Ecto neural progenitor cell (in vitro differentiated cells): Measurements from ENCODE around the gene CENATAC.
"Not testable (repeated sequence)": the region's sequence is repeated elsewhere in the genome, so short reads cannot be mapped to it uniquely, and the experiment has no call there.

Experiments used
- DNase-seq: peaks from one replicate; pipeline ENCODE4 v3.0.0-alpha.2; 2018; ENCODE audit warnings: low spot score

Gene CENATAC

DNA sequence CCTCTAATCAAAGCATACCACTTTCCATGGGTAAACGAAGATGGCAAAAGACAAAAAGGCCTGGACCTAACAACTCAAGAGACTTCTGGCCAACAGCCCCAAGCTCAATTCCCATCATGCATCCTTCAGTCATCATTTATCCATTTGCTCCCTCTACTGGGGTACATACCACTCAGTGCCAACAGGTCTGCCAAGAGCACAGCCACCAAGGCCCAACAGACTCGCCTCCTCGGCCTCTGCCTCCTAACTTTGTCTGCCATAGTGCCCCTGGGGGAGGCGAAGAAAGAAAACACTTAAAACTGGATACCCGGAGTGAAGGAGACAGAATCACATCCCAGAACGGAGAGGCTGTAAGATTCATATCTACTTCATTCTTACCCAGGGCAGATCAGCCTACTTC is 58.0 kb downstream of the CENATAC start:
- no peak for DNase-seq

DNA sequence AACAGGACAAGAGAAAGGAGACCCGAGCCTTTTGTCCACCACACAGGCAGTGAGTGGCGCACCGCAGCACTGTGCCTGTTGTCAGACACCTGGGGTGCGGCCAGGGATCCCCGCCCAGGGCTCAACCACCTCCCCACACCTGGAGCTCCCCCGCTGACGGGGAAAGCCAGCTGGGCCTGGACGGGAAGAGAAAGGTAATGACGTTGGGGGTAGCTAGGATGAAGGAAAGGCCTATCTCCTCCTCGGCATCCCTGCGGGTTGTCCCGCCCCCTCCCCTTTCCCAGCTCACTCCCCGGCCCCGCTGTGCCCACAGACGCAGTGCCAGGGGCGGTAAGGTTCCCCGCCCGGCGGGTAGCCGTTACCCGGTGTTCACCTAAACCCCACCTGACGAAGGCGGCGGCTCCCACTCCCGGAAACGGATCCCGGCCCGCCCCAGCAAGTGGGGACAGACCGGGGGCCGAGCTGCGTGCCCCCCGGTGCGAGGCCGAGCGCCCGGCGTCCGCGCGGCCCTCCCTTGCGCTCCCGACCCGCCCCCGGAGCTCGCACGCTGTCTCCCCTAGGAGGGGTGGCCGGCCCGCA is 58.6 kb downstream of the CENATAC start:
- DNase-seq: no peak

DNA sequence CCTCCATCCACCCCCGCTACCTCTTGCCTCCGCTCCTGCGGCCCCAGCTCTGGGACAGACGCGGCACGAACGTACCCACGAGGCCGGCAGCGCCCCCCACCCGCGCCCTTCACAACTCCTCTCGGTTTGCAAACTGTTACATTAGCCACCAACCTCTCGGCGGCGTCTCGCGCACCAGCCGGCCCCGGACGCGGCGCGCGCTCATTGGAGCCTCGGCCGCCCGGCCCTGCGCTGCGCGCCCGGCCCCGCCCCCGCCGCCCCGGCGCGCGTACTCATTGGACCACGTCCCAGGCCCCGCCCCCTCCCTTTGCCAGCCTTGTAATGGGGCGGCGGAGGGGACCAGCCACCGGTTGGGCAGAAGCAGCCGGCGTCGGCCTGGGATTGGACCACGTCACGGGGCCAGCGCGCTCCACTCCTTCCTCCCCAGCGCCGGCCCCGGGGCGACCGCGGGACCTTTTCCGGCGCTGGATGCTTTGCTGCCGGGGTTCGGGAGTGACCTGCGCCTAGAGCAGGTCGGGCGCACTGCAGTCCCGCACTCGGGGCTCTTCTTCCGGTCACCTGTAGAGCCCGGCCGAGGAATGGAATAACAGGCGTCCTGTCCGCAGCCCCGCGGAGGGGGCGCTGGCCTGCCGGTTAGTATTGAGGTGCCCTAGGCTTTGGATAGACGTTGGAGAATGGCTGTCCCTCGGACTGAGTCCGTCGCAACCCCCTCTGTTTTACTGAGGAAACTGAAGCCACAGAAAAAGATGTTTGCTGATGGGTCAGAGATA is 59.2 kb downstream of the CENATAC start, which contains the start of gene HYOU1:
Gene HYOU1 (minus strand): TSS at position 206 of the 770 bp plus-strand sequence. CDS start 1,045 bp downstream, outside the sequence.
- DNase-seq: peak; percentile 99

DNA sequence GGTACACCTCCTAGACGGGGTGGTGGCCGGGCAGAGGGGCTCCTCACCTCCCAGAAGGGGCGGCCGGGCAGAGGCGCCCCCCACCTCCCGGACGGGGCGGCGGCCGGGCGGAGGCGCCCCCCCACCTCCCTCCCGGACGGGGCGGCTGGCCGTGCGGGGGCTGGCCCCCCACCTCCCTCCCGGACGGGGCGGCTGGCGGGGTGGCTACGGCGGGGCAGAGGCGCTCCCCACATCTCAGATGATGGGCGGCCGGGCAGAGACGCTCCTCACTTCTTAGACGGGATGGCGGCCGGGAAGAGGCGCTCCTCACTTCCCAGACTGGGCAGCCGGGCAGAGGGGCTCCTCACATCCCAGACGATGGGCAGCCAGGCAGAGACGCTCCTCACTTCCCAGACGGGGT is 61.2 kb downstream of the CENATAC start:
- not testable (repeated sequence) for DNase-seq

DNA sequence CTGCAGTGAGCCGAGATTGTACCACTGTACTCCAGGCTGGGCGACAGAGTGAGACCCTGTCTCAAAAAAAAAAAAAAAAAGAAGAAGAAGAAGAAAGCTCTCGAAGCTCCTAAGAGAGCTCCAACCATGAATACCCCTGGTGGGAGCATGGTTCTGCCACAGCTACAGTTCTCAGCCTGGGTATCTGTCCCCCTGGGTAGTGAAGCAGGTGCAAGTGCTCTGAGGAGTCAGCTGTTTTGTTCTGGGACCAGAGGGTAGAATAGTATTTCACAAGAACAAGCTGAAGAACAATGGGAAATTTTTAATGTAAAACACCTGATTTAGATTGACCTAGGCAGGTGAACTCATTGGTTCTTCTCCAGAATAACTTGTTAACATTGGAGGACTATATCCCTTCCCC is 63.3 kb downstream of the CENATAC start:
- DNase-seq: no peak

DNA sequence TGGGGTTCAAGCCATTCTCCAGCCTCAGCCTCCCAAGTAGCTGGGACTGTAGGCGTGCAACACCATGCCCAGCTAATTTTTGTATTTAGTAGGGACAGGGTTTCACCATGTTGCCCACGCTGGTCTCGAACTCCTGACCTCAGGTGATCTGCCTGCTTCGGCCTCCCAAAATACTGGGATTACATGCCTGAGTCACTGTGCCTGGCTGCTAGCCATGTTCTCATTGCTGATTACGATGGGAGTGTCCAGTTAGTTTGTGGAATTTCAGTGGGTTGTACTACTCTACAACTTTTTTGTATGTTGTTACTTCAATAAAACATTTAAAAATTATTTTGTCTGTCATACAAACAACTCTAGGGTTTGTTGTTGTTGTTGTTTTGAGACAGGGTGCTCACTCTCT is 64.8 kb downstream of the CENATAC start:
- DNase-seq: no peak

DNA sequence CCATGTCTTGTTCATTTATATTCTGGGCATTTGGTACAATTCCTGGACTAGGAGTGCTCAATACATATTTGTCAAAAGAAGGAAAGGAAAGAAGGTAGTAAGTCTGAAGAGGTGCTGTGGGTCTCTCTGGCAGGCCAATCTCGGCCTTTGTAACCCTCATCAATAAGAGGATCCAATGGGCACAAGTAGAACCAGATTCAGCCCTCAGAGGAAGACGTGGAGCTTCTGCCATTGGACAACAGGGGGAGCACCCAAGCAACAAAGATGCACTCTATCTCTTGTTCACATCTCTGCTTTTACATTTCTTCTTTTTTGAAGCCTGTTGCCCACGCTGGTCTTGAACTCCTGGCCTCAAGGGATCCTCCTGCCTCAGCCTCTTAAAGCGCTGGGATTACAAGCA is 67.4 kb downstream of the CENATAC start:
- no peak for DNase-seq
